Stimulated activated CD4-positive, alpha-beta T cell treated with anti-CD3 and anti-CD28 coated beads, Interleukin-12 subunit alpha, Interleukin-12 subunit beta, amount 100 ng/mL, for 48 hours (primary cell): ENCODE results near the gene KLF16.
A peak's percentile ranks its signal among the peaks of the same experiment; 100 is the strongest.
"Not testable (repeated sequence)": the region's sequence is repeated elsewhere in the genome, so short reads cannot be mapped to it uniquely, and the experiment has no call there.

ENCODE experiments used
- DNase-seq, 3 donors: peaks; one replicate each; pipeline ENCODE4 v3.0.0-alpha.2; 2020; ENCODE audit warnings: low read depth in 2 of 3, low spot score in 1 of 3

KLF16 gene

DNA sequence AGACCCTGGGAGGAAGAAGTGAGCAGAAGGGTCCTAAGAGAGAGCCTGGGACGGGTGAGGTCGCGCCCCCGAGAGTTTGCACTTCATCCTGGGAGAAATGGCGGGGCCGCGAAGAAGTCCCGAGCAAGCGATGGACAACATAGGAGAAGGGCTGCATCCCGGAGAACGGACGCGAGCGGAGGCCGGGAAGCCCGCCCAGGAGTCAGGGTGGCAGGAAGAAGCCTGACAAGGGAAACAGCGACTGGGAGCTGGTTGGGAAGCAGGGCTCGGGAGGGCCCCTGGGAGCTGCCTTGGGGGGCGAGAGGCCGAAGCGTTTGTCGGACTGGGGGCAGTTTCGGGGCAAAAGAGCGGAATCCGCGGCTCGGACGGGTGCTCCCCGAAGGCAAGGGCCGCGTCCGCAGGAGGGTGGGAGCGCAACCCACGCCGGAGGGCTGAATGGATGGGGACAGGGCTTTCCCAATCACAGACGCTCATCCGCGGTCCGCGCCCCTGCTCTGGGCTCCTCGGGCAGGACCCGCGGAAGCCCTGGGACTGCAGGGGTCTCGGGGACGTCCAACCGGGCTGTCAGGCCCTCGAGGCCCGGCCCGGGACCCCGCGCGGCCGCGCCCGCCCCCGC lies 21.4 kb upstream of the KLF16 start:
- DNase-seq = no peak

GRCh38 chr19:1884291-1884718 lies 20.9 kb upstream of the KLF16 start:
- no peak for DNase-seq

- no peak for DNase-seq
These were observed 20.4 kb upstream of the KLF16 start for GRCh38 chr19:1883784-1884183.

DNA sequence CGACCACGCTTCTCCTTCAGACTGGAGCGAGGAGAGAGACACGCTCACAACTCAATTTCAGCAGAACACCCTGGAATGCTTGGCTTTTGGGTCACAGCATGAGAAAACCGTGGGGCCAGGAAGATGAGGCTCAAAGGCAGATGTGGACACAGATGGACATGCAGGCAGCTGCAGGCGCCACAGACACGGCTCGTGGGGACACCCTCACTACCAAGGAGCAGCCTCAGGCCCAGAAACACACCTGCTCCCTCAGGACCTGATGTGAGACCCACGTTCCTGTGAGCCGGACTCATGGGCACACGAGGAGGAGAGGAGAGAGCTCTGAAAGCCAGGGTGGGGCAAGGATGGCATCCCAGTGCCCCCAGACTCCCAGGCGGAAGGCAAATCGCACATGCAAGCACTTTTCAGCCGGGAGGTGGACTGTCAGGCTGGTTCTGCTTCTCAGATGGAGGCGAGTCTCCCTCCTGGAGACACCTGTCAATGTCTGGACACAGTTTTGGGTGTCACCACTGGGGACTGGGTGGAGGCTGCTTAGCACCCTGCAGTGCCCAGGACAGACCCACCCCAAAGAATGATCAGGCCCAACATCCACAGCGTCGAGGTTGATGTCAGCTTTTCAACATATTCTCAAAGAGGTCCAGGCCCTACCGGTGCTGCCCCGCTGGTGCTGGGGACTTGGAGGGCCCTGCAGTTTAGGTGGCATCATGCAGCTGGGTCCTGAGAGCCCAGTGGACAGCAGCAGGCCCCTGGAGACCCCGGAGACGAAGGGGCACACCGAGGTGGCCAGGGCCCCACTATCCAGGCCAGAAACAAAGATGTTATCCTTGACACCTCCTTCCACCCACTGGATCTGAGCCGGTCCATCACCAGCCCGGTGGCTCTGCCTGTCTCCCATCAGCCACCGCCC lies 19.7 kb upstream of the KLF16 start:
- DNase-seq = no peak

DNA sequence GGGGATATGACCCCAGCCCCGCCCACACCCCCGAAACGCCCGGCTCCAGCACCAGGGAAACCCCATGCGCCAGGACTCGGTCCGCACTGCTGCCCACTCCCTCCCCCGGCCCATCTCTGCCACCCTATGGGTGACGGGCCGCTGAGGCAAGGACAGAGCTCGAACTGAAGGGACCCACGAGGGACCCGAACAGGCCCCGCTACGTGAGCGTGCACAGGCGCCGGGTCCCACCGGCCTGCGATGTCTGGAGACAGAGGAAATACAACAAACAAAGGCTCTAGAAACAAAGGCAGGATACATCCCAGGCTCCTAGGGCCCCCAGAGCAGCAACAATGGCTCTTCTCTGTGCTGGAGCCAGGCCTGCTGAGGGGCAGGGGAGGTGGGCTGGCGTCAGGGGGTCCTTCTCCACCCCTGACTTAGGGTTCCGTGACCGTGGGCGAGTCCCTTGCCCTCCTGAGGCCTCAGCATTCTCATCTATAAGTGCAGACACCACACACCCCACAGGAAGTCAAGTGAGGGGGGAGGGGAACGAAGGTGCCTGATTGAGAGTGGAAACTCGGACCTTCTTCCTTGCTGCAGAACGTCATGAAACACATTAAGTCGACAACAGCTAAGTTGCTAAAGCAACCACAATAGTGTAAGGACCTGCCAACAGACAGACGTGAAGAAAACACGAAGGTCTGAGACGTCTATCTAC lies 18.9 kb upstream of the KLF16 start:
- DNase-seq = peak in 1 of 3 donors; percentile 53

DNA sequence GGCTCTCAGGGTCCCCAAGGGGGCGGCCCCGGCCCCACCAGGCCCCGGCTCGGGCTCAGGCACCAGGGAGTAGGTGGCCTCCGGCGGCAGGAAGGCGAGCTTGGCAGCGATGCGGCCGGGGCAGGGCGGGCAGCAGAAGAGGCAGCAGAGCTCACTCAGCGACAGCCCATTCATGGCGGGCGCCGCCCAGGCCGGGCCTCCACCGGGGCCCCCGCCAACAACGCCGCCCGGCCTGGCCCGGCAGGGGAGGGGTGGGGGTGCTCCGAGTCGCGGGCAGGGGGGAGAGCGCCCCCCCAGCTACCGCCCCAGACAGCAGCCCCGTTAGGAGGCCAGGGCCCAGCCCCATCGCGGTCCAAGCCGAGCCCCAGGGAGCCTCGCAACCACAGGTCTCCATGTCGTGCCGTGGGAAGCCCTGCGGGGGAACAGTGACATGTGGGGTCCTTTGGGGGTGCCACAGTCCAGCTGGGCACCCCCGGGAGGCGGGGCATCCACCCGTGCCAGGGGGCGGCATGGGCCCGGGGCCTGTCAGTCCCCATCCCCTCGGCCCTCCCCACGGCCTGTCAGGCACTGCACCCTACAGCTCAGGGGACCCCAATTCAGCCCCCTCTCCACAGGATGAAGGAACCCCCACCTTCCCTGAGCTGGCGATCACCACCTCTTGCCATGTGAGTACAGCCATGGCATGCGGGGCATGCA lies 18.2 kb upstream of the KLF16 start:
- DNase-seq = not testable (repeated sequence)

DNA sequence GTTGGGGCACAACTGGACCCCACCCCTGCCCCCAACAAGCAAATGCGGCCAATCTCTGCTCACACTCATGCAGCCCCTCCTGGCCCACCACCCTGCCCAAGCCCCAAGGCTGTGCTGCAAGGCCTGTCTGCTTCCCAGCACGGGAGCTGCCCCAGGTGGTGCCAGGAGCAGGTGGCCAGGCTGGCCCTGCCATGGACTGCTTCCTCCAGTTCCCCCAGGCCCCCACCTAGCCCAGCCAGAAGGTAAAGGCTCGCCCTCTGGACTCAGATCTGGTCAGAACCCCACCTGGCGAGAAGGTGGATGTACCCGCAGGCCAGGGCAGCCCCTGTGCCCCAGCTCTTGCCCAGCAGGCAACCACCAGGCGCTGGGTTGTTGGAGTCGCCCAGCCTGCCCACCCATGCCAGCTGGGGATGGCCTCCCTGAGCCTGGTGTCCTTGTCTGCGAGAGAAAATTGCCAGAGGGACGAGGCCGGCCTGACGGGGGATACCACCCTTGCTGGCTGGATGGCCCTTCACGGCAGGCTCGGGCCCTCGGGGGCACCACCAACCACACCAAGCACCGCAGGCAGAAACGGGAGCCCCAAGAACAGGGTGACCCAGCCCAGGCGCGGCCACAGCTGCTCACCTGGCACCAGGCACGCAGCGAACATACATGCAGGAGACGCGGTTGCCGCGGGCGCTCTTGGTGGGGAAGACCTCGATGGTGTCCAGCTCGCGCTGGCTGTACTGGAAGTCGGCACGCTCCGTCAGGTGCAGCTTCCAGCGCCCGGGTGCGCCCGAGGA lies 17.4 kb upstream of the KLF16 start:
- no peak for DNase-seq

DNA sequence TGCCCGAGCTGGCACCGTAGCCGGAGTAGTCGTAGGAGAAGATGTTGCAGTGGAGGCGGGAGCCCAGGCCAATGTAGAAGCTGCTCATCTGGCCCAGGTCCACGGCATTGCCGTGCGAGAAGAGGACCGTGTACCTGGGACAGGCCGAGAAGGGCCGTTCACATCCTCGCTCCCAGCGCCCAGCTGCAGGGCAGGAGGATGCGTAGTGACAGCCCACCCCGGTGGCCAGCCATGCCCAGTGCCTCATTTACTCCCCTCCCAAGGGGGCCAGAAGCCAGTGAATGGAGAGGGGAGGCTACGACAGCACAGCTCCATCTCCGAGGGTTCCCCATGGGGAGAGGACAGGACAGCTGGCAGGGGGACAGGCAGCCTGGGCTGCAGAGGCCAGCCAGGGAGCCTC lies 16.6 kb upstream of the KLF16 start:
- not testable (repeated sequence) for DNase-seq

DNA sequence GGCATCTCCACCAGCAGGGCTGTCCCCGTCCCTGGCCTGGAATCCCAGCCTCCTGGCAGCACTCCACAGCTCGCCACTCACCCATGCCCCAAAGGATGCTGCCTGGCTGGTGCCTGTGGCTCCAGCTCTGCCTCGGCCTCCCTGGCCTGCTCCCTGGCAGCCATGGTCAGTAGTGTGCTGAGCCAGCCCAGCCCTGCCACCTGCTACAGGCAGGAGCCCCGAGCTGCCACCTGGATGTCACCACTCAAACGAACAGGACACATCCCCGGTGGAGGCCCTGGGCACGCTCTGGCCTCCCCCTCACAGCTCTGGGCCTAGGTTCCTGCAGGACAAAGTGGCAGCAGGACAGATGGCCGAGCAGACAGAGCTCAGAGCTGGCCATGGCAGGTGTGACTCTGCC lies 15.2 kb upstream of the KLF16 start:
- not testable (repeated sequence) for DNase-seq

- DNase-seq = not testable (repeated sequence)
These were observed 13.9 kb upstream of the KLF16 start for GRCh38 chr19:1877280-1877660.

DNA sequence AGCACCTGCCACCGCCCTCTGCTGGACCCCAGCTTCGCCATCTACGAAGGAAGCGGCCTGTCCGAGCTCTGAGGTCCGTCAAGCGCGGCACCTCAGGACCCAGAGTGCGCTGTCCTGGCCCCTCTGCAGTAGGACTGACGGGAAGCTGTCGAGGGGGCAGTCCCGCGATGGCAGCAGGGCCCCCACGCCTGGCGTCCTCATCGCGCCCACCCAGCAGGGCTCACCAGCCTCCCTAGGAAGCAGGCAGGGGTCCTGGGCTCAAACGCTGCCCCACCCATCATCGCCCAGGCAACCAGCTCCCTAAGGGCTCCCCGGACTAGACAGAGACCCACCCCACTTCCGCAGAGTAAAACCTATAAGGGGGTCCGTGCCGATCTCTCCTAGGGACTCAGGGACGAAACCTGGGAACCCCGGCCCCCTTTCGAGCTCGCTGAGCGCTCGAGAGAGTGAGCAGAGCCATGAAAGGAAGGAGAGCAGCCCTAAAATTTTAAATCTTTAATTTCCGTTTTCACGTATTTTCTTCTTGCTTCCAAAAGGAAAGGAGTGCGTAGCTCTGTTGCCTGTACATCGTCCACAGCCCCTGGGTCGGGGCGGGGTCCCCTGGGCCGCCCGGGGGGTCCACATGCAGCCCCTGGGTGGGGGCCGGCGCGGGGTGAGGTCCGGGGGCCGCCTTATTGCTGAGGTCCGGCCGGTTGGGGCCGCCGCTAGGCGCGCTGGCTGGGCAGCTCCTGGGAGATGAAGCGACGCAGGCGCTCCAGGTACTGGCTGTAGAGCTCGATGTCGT lies 13.3 kb upstream of the KLF16 start:
- DNase-seq = not testable (repeated sequence)

- peak; percentile 76 to 88 (median 79) for DNase-seq
These were observed 12.5 kb upstream of the KLF16 start for GRCh38 chr19:1875646-1876495.

DNA sequence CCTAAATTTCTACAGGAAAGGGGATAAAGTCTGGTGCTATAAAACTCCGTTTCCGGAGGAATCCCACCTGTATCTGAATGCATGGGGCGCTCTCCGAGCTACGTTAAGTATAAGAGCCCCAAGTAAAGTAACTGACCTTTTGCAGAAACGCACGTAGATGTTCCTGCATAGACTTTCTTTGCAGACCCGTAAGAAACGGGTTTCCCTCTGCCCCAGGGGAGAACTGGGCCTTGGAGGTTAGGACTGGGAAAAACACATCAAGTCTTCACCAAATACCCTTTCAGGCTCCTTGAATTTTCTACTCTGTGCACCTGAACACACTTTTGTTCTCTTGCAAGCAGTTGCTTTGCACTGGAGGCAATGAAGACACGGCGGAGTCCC lies 11.9 kb upstream of the KLF16 start:
- not testable (repeated sequence) for DNase-seq

- no peak for DNase-seq
These were observed 11.3 kb upstream of the KLF16 start for GRCh38 chr19:1874554-1875185.

DNA sequence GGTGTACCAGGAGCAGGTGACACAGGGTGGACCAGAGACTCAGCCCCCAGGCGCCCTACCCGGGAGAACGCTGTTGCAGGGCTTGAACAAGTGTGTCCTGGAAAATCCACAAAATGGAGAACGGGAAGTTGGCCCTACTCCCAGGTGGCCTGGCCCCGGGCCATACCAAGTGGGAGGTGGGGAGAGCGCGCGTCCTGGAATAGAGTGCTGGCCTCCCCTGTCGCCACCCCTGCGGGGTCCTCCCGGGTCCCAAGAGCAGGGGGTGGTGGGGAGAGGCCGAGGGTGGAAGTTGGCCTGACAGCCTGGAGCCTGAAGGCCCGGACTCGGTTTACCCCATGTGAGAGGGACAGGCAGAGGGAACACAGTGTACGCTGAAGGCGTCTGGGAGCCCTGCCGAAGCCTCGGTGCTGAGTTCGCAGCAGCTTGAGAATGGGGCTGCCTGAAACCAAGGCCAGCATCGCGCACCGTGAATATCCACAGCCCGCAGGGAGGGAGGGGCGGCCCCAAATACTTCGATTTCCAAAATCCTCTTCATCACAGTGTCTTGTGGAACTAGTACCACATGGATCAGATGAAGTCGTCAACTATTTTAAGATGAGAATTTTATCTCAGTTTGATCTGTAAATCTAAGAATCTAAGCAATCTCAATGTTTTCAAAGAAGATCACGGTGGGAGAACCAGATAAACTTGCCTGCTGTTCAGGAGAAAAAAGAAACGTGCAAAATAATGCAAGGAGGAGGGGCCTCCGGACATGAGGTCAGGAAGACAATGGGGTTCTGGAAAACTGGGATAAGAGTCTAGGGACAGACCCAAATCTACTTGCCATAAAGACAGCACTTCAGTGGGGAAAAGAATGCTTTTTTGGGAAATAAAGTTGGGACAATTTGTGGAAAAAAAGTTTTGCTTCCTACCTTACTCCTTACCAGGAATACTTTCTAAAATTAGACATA lies 10.4 kb upstream of the KLF16 start:
- no peak for DNase-seq

- DNase-seq = no peak
These were observed 9.6 kb upstream of the KLF16 start for GRCh38 chr19:1872807-1873523.

GRCh38 chr19:1871630-1872029 lies 8.3 kb upstream of the KLF16 start:
- no peak for DNase-seq
